MCF 10A (cell line): ENCODE results near the gene ERO1A. TPM values are rescaled to one million over a fixed set of nuclear protein-coding genes. Genes with fewer than 3 reads are reported as not detected.

Experiments
- BruUV-seq: library from RNA; stranded (reverse); fragments of 400-500 nt; replicated peaks from 2 replicates; lab custom pipeline; 2021; lab: Mats Ljungman, UMichigan
- CTCF ChIA-PET: fragments of 300-600 bp; sonication (Branson Sonifier 250); formaldehyde crosslinking; extraction: SDS; loops from one replicate; lab custom pipeline; 2021; ENCODE audit warnings: antibody characterized with exemption, inconsistent platforms; lab: Yijun Ruan, JAX
- POLR2A ChIA-PET: fragments of 300-600, 350-650 bp; sonication (Branson Sonifier 250); formaldehyde crosslinking; extraction: SDS; loops from one replicate; lab custom pipeline; 2020; ENCODE audit warnings: antibody characterized with exemption, inconsistent platforms; lab: Yijun Ruan, JAX
- DNase-seq: peaks from one replicate; pipeline ENCODE4 v3.0.0-alpha.2; 2018; ENCODE audit not compliant: unreplicated experiment
- H3K27ac Mint-ChIP-seq: one replicate; pipeline ENCODE4 v1.8.0; 2022; ENCODE audit warnings: mild to moderate bottlenecking, low read depth, mixed read lengths; ENCODE audit not compliant: unreplicated experiment
- H3K27me3 Mint-ChIP-seq: one replicate; pipeline ENCODE4 v1.8.0; 2022; ENCODE audit warnings: mixed read lengths; ENCODE audit not compliant: insufficient read depth, unreplicated experiment
- H3K36me3 Mint-ChIP-seq: one replicate; pipeline ENCODE4 v1.8.0; 2022; ENCODE audit warnings: mild to moderate bottlenecking, moderate library complexity, mixed read lengths; ENCODE audit not compliant: insufficient read depth, unreplicated experiment
- H3K4me1 Mint-ChIP-seq: one replicate; pipeline ENCODE4 v1.8.0; 2022; ENCODE audit warnings: mixed read lengths; ENCODE audit not compliant: insufficient read depth, unreplicated experiment
- H3K4me3 Mint-ChIP-seq: one replicate; pipeline ENCODE4 v1.8.0; 2022; ENCODE audit warnings: mild to moderate bottlenecking, moderate library complexity, mixed read lengths; ENCODE audit not compliant: unreplicated experiment
- H3K9me3 Mint-ChIP-seq: one replicate; pipeline ENCODE4 v1.8.0; 2022; ENCODE audit warnings: mixed read lengths; ENCODE audit not compliant: unreplicated experiment
- intact Hi-C: fragments of 100-400 bp; cut with micrococcal nuclease; formaldehyde crosslinking; loops from 2 replicates; pipeline ENCODE4 v1.14.1; 2022
- total RNA-seq: library from RNA; stranded (reverse); gene quantifications from 2 replicates; pipeline ENCODE4 v1.2.3, GENCODE V29; 2022
- TF ChIP-seq, protein P1 (sequence below): fragments of 200-600 bp; IDR thresholded peaks from one replicate; pipeline ENCODE4 v1.8.0; 2022; ENCODE audit warnings: antibody characterized with exemption, mild to moderate bottlenecking; ENCODE audit not compliant: unreplicated experiment

ERO1A gene
- total RNA-seq, 1 experiment from 2014 or later = 52.0 TPM

GRCh38 chr14:52596320-52596719 is 99.0 kb downstream of the ERO1A start:
- intact Hi-C loops = no loop called here
- H3K4me3 Mint-ChIP-seq = no peak overlapping the region
- no peaks in the 10 kb centered on the region for H3K27me3 Mint-ChIP-seq
- ChIA-PET POLR2A (interaction anchor here (0.6 kb wide), 1 partner anchor 187 kb away, joined by 3 read pairs; no protein-coding TSS in a partner anchor), CTCF (interaction anchor here (0.7 kb wide), 1 partner anchor 12 kb away, joined by 3 read pairs; no protein-coding TSS in a partner anchor)
- TF ChIP-seq, protein P1, sequence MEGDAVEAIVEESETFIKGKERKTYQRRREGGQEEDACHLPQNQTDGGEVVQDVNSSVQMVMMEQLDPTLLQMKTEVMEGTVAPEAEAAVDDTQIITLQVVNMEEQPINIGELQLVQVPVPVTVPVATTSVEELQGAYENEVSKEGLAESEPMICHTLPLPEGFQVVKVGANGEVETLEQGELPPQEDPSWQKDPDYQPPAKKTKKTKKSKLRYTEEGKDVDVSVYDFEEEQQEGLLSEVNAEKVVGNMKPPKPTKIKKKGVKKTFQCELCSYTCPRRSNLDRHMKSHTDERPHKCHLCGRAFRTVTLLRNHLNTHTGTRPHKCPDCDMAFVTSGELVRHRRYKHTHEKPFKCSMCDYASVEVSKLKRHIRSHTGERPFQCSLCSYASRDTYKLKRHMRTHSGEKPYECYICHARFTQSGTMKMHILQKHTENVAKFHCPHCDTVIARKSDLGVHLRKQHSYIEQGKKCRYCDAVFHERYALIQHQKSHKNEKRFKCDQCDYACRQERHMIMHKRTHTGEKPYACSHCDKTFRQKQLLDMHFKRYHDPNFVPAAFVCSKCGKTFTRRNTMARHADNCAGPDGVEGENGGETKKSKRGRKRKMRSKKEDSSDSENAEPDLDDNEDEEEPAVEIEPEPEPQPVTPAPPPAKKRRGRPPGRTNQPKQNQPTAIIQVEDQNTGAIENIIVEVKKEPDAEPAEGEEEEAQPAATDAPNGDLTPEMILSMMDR = no peak
- no peaks in the 10 kb centered on the region for H3K36me3 Mint-ChIP-seq
- BruUV-seq = no TSS peak
- no peak overlapping the region for H3K27ac Mint-ChIP-seq
- H3K4me1 Mint-ChIP-seq = peaks cover 8% of the 10 kb centered on the region
- H3K9me3 Mint-ChIP-seq = peaks cover 16% of the 10 kb centered on the region
- DNase-seq = no peak

- ChIA-PET POLR2A (interaction anchor here (0.8 to 0.9 kb wide), 2 partner anchors 10 to 38 kb away, joined by 3 read pairs; partner anchors contain the start of genes GPR137C and TXNDC16), CTCF (interaction anchor here (0.6 kb wide), 1 partner anchor 9 kb away, joined by 3 read pairs; no protein-coding TSS in a partner anchor)
- TF ChIP-seq, protein P1 = no peak
Measured at GRCh38 chr14:52590318-52590717, 105.0 kb downstream of the ERO1A start.

More at GRCh38 chr14:52590318-52590717, 105.0 kb downstream of the ERO1A start:
- BruUV-seq = no TSS peak
- Mint-ChIP-seq H3K4me3 (no peak overlapping the region), H3K27me3 (no peaks in the 10 kb centered on the region), H3K9me3 (peaks cover 12% of the 10 kb centered on the region), H3K36me3 (no peaks in the 10 kb centered on the region), H3K4me1 (no peaks in the 10 kb centered on the region), H3K27ac (no peak overlapping the region)
- no peak for DNase-seq
- intact Hi-C loops = no loop called here

Other genes with a start within 250 kb of the ERO1A start
- gene TXNDC16, start 143.1 kb downstream of the ERO1A start, total RNA-seq = 2.2 and 3.8 TPM in 2 replicates
- gene GPR137C, start 142.7 kb downstream of the ERO1A start, total RNA-seq = 0.10 TPM in 1 of 2 replicates, not detected in the other
- gene PSMC6, start 11.6 kb upstream of the ERO1A start, total RNA-seq = 83.9 and 90.0 TPM in 2 replicates
- gene STYX, start 34.6 kb upstream of the ERO1A start, total RNA-seq = 15.5 and 16.3 TPM in 2 replicates
- gene GNPNAT1, start 96.0 kb upstream of the ERO1A start, total RNA-seq = 39.2 and 58.8 TPM in 2 replicates